Measurements from ENCODE around the gene NUDT3. TPM values are rescaled to one million over a fixed set of nuclear protein-coding genes. Genes with fewer than 3 reads are reported as not detected.
"Not testable (repeated sequence)": the region's sequence is repeated elsewhere in the genome, so short reads cannot be mapped to it uniquely, and the experiment has no call there.

Gene NUDT3
- polyA plus RNA-seq, 10 donors = 18.9 to 32.8 (median 24.2) TPM

GRCh38 chr6:34373511-34373910 is 19.0 kb downstream of the NUDT3 start:
- no peak for DNase-seq

- DNase-seq = not testable (repeated sequence)
Observed at GRCh38 chr6:34371865-34372264, 20.6 kb downstream of the NUDT3 start.

- peak in 1 of 3 donors; percentile 40 for DNase-seq
Observed at GRCh38 chr6:34370361-34370760, 22.1 kb downstream of the NUDT3 start.

GRCh38 chr6:34369385-34369784 is 23.1 kb downstream of the NUDT3 start:
- no peak for DNase-seq

GRCh38 chr6:34366639-34366921 is 25.9 kb downstream of the NUDT3 start:
- DNase-seq = no peak

- not testable (repeated sequence) for DNase-seq
Observed at GRCh38 chr6:34365781-34366638, 26.5 kb downstream of the NUDT3 start.

- not testable (repeated sequence) for DNase-seq
Observed at GRCh38 chr6:34363681-34364075, 28.8 kb downstream of the NUDT3 start.

- DNase-seq = no peak
Observed at GRCh38 chr6:34362909-34363680, 29.4 kb downstream of the NUDT3 start.

GRCh38 chr6:34362176-34362575 is 30.3 kb downstream of the NUDT3 start:
- DNase-seq = no peak

GRCh38 chr6:34360556-34360955 is 31.9 kb downstream of the NUDT3 start:
- DNase-seq = no peak

GRCh38 chr6:34359418-34360158 is 32.9 kb downstream of the NUDT3 start:
- peak in 1 of 3 donors; percentile 45 for DNase-seq

GRCh38 chr6:34358389-34358905 is 34.0 kb downstream of the NUDT3 start:
- DNase-seq = peak in 1 of 3 donors; percentile 53

- no peak for DNase-seq
Observed at GRCh38 chr6:34357937-34358336, 34.5 kb downstream of the NUDT3 start.

GRCh38 chr6:34355889-34356288 is 36.6 kb downstream of the NUDT3 start:
- no peak for DNase-seq

GRCh38 chr6:34354230-34354629 is 38.2 kb downstream of the NUDT3 start:
- not testable (repeated sequence) for DNase-seq

- not testable (repeated sequence) for DNase-seq
Observed at GRCh38 chr6:34353530-34353929, 38.9 kb downstream of the NUDT3 start.

- no peak for DNase-seq
Observed at GRCh38 chr6:34352305-34352937, 40.0 kb downstream of the NUDT3 start.

- DNase-seq = no peak
Observed at GRCh38 chr6:34350934-34351217, 41.6 kb downstream of the NUDT3 start.

GRCh38 chr6:34350137-34350933 is 42.1 kb downstream of the NUDT3 start:
- no peak for DNase-seq

GRCh38 chr6:34349211-34349610 is 43.3 kb downstream of the NUDT3 start:
- DNase-seq = no peak

- DNase-seq = no peak
Observed at GRCh38 chr6:34347303-34347702, 45.2 kb downstream of the NUDT3 start.

Data from muscle of back (tissue), 11 donors.